NOMO-1 treated with DMSO at 0.1 percent for 48 hours (cell line): ENCODE data around the gene ASNS.
"Not testable (repeated sequence)": the region's sequence is repeated elsewhere in the genome, so short reads cannot be mapped to it uniquely, and the experiment has no call there.

ENCODE experiments used
- DNase-seq: peaks from one replicate; lab custom pipeline; 2025; ENCODE audit not compliant: unreplicated experiment; lab: John Stamatoyannopoulos, UW

The ASNS gene, protein sequence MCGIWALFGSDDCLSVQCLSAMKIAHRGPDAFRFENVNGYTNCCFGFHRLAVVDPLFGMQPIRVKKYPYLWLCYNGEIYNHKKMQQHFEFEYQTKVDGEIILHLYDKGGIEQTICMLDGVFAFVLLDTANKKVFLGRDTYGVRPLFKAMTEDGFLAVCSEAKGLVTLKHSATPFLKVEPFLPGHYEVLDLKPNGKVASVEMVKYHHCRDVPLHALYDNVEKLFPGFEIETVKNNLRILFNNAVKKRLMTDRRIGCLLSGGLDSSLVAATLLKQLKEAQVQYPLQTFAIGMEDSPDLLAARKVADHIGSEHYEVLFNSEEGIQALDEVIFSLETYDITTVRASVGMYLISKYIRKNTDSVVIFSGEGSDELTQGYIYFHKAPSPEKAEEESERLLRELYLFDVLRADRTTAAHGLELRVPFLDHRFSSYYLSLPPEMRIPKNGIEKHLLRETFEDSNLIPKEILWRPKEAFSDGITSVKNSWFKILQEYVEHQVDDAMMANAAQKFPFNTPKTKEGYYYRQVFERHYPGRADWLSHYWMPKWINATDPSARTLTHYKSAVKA

DNA sequence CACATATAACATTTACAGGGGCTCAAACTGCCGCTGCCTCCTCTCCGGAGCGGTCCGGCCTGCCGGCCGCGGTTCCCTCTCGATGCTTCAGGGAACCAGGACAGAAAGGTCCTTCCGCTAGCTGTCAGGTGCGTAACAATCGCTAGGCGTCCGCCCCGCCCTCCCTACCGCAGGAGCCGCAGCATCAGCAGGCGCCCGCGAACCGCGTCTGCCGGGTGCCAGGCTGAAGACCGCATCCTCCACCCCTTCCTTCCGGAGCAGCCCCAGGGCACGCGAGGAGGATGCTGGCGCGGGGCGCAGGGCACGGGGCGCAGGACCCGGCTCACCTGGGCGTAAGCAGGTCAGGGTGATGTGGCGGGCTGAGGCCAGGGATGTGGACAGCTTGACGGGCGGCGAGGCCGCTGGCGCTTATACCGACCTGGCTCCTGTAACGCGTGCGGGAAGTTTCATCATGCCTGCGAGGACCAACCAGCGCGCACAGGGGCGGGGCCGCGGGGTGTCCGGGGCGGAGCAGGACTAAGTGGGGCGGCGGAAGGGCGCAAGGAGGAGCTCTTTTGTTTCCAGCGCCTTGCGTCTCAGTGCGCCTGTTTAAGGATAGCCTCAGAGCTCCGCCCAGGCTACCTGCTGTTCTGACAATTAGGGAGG is at the start of gene ASNS:
ASNS (minus strand) TSS at position 384 of the 645 bp plus-strand sequence. CDS start 3,252 bp downstream, outside the sequence.
- DNase-seq, result peak; percentile 95

DNA sequence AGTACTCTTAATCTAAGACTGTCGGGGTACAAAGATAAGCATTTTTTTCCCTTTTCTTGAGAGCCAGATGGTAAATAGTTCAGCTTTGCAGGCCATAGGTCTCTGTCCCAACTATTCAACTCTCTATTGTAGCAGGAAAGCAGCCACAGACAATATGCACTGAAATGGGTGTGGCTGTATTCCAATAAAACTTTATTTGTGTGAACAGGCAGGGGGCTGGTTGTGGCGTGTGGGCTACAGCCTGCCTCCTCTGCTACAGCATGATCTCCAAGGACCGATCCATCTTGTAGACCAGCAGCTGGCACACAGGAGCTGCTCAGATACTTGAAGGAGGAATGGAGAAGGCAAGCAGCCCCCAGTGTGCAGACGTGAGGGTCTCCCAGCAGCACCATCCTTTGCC is 49.0 kb upstream of the ASNS start:
- not testable (repeated sequence) for DNase-seq

DNA sequence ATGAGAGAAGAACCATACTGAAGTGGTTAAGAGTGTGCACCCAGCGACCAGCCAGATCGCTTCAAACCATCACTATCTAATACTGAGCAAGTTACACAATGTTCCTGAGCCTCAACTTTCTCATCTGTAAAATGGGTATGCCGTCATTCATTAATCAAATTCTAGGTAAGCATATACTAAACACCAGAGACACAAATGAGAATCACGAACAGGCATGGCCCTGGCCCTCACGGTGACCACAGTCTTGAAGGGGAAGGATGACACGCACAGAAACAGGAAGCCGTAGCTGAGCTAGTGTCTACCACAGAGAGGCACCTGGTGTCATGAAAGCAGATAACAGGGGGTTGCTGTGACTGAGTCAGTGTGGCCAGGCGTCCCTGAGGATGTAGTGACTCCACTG is 43.1 kb upstream of the ASNS start:
- DNase-seq, result not testable (repeated sequence)

DNA sequence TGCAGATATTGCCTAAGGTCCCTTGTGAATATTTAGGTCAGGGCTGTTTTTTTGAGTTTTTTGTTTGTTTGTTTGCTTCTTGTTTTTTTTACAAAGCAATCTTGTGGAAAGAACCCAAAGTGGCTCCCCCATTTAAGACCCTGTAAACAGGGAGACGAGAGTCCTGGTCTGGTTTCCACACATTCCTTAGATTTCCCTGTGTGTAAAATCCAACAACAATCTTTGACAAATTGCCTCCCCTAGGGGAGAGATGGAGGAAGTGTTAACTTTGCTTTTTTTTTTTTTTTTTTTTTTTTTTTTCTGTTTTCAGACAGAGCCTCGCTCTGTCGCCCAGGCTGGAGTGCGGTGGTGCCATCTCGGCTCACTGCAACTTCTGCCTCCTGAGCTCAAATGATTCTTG is 40.1 kb upstream of the ASNS start:
- not testable (repeated sequence) for DNase-seq

DNA sequence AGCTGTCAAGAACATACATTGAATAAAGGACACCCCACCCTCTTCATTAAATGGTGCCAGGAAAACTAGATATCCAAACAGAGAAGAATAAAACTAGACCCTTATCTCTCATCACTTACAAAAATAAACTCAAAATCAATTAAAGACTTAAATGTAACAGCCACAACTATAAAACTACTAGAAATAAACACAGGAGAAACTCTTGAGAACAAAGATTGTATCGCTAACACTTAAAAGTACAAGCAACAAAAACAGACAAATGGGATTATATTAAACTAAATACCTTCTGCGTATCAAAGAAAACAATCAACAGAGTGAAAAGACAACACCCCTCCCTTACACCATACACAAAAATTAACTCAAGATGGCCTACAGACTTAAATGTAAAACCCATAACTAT is 24.7 kb upstream of the ASNS start:
- DNase-seq, result not testable (repeated sequence)

DNA sequence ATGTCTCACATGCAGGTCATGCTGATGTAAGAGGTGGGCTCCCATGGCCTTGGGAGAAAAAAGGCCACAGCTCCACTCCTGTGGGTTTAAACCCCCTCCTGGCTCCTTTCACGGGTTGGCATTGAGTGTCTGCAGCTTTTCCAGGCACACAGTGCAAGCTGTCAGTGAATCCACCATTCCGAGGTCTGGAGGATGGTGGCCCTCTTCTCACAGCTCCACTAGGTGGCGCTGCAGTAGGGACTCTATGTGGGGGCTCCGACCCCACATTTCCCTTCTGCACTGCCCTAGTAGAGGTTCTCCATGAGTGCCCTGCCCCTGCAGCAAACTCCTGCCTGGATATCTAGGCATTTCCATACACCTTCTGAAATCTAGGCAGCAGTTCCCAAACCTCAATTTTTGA is 19.5 kb upstream of the ASNS start:
- DNase-seq, result not testable (repeated sequence)

DNA sequence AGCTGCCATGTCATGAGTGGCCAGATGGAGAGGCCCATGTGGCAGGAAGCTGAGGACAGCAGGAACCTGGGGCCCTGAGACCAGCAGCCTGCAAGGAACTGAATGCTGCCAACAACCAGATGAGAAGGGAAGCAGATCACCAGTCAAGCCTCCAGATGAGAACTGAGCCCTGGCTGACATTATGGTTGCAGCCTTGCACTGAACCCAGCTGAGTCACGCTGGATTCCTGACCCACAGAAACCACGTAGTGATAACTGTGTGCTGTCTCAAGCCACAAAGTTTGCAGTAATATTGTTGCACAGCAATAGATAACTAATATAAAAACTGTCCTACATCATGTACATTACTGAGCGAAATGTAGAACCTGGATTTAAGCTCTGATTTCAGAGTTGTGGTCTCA is 7.3 kb upstream of the ASNS start:
- not testable (repeated sequence) for DNase-seq

DNA sequence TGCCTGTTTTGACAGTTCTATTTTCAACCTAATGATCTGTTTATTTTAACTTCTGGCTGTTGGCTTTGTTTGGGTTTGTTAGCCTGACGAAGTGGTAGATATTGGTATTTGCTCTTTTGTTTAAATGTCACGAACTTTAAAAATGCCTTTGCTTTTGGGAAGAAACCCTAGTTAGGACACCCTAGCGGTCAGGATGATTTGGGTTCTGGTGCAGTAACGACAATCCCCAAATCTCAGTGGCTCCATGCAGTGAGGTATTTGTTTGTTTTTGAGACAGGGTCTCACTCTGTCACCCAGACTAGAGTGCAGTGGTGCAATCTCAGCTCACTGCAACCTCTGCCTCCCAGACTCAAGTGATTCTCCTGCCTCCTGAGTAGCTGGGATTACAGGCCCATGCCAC is 2.7 kb upstream of the ASNS start:
- not testable (repeated sequence) for DNase-seq

DNA sequence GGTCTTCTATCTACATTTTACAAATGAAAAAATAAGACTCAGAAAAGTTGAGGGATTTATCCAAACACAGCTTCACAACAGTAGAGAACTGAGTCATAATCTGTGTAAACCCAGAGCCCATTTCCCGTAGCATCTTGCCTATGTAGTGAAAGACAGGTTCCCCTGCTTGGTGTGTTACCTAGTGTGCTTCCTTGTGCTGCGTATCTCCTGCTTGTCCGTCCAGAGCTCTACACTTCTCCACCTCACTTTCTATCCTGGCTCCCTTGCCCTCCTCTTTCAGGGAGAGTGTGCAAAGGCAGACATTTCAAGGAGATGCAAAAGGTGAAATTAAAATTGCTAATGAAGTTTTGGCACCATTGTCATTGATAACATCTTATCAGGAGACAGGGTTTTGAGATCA is 1.4 kb upstream of the ASNS start:
- DNase-seq, result no peak

DNA sequence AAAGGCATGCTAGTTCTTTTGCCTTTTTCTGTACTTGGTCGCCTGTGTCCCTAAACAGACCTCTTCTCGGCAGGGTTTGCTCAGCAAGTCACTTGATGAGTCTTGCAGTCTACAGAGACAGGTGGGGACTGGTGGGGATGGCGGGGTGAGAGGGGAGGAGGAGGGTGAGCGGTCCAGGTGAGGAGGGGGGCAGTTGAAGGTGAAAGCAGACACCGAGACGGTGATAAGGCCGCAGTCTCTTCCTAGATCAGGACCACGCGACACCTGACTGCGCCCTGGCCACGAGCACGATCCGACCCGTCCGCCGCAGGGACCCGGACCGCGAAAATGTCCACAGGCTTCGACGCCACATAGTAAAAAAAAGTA is 566 bp downstream of the ASNS start:
- no peak for DNase-seq

DNA sequence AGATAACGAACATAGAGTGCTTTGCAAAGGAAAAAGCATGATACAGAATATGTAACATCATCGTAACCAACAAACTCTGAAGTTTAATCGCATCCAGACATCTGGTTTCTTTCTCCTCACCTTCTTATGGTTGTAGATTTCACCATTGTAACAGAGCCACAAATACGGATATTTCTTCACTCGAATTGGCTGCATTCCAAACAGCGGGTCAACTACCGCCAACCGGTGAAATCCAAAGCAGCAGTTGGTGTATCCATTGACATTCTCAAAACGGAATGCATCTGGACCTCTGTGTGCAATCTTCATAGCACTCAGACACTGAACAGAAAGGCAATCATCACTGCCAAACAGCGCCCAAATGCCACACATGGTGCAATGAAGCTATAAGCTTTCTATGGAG is 3.4 kb downstream of the ASNS start:
- DNase-seq, result no peak

DNA sequence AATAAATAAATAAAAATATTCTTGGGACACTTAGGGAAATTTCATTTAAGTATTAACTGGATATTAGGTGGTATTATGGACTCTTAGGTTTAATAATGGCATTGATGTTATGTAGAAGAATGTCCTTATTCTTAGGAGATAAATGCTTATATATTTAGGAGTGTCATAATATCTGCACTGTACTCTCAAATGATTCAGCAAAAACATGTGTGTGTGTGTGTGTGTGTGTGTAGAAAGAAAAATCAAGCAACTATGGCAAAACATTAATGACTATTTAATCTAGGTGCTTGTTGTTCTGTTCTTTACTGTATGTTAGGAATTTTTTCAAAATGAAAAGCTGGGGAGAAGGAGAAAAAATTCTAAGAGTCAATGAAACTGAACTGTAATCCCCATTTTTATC is 3.9 kb downstream of the ASNS start:
- DNase-seq, result no peak

DNA sequence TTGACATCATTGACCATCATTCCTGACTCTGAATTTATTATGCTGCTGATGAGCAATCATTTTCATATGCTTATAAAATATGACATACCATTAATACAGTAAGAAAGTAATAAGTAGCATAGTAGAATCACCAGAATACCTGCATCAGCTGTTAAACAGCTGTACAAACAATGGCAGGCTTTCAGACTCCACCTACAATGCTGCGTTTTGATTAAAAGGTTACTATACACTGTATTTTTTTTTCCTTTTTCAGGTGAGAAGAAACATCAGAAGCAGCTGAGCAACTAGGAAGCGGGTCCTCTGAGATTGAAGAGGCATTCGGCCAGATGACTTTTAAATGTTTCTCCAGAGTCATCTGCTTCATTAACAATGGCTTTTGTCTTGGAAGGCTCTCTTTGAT is 7.1 kb downstream of the ASNS start:
- DNase-seq, result no peak

DNA sequence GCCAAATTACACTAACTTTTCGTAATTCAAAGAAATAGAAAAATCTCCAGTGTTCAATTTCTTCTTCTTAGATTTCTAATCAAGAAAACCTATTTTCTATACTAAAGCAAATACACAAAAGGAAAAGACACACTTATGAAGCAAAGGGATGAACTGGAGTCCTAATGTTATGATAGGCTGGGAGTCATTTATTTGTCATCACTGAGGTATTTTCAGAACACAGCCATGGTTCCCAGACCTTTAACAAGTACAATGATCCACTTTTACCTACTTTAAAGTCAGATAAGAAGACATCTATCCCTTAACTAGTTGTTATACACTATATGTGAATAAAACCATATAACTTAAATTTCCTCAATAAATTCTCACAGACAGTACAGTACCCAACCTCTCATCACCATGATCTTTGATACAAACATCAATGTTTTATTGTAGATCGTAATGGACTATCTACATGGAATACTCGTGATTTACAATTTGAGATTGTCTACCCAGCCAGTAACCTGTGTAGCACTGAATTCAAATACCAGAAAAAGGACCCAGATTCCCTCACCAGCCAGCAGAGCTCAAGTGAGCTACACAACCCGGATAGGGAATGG is 12.5 kb downstream of the ASNS start:
- DNase-seq, result no peak

DNA sequence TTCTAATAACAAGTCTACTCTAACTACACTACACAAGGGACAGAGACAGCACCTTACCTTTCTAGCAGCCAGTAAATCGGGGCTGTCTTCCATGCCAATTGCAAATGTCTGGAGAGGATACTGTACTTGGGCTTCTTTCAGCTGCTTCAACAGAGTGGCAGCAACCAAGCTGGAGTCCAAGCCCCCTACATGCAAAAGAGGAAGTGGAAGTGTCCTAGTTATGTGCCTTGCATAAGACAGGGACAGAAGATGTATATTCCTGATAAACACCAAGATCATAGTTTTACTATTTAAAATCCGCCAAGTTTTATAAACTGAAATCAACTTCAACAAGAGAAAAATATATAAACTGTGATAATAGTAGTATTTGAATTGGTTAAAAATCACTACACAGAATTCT is 14.0 kb downstream of the ASNS start:
- DNase-seq, result peak; percentile 49

DNA sequence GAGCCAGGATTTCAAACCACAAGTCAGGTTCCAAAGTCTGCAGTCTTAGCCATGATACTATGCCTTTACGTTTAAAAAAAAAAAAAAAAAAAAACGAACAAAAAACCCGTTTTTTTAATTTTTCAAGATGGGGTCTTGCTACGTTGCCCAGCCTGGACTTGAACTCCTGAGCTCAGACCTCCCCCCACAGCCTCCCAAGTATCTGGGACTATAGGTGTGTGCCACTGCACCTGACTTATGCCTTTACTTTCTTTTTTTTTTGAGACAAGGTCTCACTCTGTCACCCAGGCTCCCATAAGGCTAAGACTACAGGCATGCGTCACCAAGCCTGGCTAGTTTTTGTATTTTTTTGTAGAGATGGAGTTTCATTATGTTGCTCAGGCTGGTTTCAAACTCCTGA is 14.7 kb downstream of the ASNS start:
- DNase-seq, result no peak

DNA sequence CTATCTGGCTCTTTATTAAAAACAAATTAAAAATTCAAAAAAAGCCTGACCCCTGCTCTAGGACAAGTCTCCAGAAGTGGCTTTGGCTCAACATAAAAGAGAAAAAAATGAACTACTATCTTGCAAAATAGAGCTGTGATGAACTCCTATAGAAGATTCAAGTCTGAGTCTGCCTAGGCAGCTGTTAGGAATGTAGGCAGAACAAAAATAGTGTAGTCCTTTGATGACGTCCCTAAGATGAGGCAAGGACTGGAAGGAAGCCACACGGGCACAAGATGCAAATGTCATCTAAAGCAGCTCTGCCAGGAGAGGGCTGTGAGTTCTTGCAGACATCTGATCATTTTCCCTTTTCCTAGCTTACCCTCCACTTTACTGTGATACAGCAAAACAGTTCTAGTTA is 20.5 kb downstream of the ASNS start:
- no peak for DNase-seq

DNA sequence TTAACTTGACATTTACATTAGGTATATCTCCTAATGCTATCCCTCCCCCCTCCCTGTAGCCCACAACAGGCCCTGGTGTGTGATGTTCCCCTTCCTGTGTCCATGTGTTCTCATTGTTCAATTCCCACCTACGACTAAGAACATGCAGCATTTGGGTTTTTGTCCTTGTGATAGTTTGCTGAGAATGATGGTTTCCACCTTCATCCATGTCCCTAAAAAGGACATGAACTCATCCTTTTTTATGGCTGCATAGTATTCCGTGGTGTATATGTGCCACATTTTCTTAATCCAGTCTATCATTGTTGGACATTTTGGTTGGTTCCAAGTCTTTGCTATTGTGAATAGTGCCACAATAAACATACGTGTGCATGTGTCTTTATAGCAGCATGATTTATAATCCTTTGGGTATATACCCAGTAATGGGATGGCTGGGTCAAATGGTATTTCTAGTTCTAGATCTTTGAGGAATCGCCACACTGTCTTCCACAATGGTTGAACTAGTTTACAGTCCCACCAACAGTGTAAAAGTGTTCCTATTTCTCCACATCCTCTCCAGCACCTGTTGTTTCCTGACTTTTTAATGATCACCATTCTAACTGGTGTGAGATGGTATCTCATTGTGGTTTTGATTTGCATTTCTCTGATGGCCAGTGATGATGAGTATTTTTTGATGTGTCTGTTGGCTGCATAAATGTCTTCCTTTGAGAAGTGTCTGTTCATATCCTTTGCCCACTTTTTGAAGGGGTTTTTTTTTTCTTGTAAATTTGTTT is 21.8 kb downstream of the ASNS start:
- not testable (repeated sequence) for DNase-seq

DNA sequence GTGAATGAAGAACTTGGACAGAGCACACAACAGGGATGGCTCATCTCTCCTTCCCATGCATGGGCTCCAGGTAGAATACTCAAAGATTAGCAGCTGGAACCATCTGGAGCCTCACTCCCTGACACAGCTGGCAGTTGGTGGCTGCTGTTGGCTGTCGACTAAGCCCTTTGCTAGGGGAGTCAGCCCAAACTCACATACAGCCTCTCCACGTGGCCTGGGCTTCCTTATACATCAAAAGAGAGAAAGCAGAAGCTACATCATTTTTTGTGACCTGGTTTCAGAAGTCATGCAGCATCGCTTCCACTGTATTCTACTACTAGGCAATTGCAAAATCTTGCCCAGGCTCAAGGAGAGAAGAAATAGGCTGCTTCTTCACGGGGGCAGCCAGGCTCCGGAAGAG is 24.4 kb downstream of the ASNS start:
- DNase-seq, result peak; percentile 86

DNA sequence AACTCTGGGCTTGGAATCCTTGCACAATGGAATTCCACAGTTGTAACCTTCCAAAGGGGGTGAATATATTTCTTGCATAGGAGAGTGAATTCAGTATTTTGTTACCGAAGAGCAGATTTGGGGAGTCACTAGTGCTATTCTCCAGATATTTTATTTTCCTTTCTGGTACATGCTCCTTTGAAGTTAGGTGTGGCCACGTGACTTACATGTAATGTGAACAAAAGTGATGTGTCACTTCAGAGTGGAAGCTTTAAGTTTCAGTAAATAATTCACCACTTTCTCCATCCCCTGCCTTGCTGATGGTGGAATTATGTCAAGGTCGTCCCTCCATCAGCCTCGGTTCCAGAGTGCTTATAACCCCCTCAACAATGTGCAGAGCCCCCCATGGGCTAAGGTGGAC is 25.3 kb downstream of the ASNS start:
- DNase-seq, result no peak

DNA sequence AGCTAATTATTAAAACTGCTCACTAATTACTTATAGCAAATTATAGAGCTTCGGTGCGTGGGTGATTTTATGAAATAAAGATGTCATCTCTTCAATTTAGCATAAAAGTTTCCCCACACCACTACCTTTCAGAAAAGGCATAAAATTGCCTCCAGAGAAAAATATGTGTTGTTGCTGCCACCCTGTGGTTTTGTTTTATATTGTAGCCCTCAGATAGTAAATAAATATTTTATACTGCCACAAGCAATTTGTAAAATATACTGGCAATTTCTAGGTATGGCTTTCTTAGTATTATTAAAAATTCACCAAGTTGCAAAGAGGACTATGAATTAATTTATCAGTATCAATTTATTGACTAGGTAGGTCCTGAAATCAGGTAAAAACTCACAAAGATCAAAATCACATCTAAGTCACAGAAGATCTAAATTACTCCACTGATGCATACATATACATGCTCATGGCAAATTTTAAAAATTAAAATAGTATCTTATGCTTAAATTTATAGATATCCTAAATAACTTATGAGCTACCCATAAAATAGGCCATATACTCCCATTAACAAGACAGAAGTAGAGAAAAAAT is 26.5 kb downstream of the ASNS start:
- peak; percentile 38 for DNase-seq
